NCI-H748 (cell line): ENCODE results near the gene PTCHD4.
"Not testable (repeated sequence)": the region's sequence is repeated elsewhere in the genome, so short reads cannot be mapped to it uniquely, and the experiment has no call there.

Experiments
- DNase-seq: peaks from one replicate; lab custom pipeline; 2025; ENCODE audit not compliant: unreplicated experiment; lab: John Stamatoyannopoulos, UW

Gene PTCHD4

DNA sequence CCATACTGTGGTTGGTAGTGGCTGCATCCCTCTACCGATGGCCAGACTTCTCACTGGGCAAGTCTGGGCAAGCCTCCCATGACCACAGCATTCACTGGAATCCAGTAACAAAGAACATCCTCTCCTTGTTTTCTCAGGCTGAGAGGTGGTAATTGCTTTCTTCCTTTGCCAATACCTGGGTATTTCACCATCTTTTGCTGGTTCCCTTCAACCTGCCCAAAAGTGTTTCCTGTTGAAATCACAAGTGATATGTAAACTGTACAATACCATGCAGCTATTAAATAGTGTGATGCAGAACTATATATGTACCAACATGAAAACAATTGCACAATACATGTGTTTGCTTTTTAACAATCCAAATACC lies at the start of gene PTCHD4:
Gene PTCHD4, minus strand, starts transcription at position 55 of the 364 bp plus-strand sequence. CDS start 42,240 bp downstream, outside the sequence.
- peak; percentile 99 for DNase-seq

DNA sequence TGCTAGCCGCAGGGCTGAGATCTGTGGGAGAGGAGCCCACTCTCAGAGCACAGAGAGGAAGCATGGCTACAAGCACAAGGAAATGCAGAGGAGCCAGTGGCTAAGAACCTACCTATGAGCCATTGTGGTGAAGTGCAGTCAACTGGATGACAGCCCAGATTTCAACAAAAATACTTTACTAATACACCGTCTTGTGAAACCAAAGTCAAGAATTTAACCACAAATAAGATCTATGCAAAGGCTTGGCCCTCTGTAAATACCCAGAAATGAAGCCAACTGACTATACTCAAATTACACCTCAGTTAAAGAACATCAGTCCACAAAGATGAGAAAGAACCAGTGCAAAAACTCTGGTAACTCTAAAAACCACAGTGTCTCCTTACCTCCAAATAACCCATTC lies 40.1 kb upstream of the PTCHD4 start:
- DNase-seq, result no peak

GRCh38 chr6:48150701-48151100 lies 39.7 kb upstream of the PTCHD4 start:
- DNase-seq, result no peak

DNA sequence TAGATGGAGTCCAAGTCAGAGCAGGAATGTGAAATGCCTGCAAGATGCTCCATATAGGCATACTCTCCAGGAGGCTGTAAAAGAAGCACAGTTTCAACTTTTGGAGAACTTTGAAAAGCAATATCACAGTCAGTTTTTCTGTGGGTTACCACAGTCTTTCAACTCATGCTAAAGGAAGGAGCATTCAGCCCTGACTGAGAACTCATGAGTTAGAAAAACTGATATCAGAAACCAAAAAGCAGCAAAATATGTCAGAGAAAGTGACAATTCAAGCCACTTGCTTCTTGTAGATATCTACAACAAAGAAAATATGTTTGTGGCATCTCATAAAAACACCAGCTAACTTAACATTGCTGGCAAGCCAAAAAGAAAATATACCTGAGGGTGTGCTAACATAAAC lies 36.1 kb upstream of the PTCHD4 start:
- no peak for DNase-seq

- no peak for DNase-seq
These were observed 33.0 kb upstream of the PTCHD4 start for GRCh38 chr6:48144021-48144420.

DNA sequence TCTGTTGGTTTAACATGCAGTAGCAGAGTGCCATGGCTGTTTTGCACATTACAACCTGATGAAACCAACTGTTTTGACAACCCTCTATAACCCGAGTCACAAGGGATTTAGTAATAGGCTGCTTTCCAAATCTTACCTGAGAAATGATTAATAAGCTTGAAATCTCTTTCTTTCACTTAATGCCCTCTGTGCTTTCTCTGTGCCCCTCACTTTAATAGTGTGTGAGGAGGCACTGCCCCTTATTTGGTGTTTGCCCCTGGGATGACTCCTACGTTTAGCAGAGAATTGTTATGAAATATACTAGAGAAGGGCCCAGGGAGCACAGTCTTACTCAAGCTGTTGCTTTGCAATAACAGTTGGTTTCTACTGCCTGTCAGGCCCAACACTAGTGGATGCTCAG lies 31.0 kb upstream of the PTCHD4 start:
- no peak for DNase-seq

DNA sequence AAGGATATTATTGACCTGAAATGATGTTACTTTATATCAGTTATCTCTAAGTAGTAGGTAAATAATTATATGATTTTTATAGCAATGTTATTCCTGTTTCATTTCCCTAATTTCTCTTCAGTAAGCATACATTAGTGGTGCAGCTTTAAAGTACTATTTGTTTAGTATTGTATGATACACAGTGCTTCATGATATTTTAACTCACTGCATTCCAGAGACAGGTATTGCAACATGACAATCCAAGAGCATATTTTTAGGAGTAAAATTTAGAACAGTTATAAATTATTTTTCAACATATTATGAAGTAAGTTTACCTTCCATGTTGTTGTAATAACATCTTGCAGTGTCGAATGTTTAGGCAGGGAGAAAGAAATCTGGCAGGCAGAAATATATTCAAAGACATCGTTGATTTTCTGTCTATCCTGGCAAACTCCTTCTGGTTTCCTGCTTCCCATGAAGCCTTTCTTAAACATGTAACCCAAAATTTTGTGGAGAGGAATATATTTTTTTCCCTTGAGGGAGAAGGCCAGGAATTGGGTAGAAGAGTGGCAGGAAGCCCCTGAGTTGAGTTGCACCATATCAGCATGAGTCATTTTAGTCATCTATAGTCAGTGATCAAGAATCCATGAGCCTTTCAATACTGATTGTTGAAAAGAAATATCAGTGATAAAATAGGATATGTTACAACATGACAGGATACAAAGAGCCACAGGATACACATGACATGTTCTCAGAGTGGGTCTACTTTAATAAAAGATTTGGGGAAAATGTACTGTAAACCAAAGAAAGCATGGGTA lies 29.0 kb upstream of the PTCHD4 start:
- DNase-seq, result no peak

GRCh38 chr6:48136856-48137255 lies 25.9 kb upstream of the PTCHD4 start:
- no peak for DNase-seq

DNA sequence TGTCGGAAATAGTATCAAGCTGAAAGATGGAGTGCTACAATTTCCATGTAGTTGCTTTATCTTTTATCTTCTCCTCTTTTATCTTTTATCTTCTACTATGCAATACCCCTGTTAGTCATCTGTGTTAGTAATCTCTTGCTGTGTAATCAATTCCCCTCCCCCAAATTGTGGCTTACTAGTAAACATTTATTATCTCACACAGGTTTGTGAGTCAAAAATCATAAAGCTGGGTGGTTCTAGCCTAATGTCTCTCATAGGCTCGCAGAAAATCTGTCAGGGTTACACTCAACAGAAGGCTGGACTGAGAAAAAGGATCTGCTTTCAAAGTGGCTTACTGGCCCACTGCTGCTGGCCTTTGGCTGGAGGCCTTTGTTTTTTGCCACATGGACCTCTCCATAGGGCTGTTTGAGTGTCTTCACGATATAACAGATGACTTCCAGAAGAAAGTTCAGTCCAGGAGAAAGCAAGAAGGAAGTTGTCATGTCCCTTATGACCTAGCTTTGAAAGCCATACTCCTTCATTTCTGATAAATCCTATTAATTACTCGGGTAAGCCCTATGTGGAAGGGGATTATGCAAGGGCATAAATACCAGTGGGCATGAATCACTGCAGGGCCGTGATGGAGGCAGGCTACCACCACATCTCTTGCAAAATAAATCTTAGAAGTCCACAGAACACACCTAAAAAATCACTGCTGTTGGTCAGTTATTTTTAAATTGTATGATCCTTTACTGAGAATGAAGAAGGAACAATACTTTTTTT lies 24.5 kb upstream of the PTCHD4 start:
- DNase-seq, result no peak

GRCh38 chr6:48134246-48134645 lies 23.2 kb upstream of the PTCHD4 start:
- no peak for DNase-seq

GRCh38 chr6:48123601-48124000 lies 12.6 kb upstream of the PTCHD4 start:
- DNase-seq, result no peak

GRCh38 chr6:48121983-48122749 lies 11.2 kb upstream of the PTCHD4 start:
- not testable (repeated sequence) for DNase-seq

DNA sequence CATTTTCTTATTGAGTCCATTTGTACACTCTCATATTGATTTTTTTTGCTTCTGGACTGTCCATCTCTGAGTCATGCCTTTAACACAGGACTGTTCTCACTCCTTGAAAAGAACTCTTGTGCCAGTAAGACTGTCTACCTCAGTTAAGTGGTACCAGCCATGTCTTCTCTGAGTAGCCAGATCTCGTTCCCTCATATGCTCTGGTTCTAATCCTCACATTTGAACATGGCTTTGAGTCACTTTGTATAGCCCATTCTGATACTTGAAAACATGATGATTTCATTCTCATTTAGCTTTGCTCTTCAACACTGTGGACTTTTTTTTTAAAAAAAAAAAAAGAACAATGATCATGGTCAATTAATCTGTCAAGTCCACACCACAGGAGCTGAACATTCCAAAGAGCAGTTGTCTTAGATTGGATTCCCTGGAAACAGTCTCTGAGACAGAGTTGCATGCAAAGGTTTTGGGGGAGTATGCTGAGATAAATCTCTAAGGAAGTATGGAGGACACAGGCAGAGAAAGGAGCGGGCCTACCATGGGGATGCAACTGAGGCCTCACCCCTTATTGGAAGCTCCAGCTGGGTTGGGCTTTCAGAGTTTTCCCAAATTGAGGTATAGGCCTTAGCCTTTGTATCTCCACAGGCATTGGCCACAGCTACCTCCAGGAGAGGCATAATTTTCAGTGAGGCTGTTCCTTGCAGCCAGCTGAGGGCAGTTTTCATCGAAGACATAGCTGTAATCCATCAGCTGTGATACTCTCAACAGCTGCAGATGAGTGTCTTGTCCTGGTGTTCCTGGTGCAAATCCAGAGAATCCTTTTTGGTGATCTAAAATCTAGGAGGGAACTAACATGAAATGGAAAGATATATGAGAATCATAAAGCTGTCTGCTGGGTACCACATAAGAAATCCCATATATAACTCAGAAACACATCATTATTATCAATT lies 6.0 kb upstream of the PTCHD4 start:
- no peak for DNase-seq

- no peak for DNase-seq
These were observed 2.1 kb upstream of the PTCHD4 start for GRCh38 chr6:48113130-48113529.

- peak; percentile 99 for DNase-seq
These were observed 578 bp upstream of the PTCHD4 start for GRCh38 chr6:48111575-48111974.

DNA sequence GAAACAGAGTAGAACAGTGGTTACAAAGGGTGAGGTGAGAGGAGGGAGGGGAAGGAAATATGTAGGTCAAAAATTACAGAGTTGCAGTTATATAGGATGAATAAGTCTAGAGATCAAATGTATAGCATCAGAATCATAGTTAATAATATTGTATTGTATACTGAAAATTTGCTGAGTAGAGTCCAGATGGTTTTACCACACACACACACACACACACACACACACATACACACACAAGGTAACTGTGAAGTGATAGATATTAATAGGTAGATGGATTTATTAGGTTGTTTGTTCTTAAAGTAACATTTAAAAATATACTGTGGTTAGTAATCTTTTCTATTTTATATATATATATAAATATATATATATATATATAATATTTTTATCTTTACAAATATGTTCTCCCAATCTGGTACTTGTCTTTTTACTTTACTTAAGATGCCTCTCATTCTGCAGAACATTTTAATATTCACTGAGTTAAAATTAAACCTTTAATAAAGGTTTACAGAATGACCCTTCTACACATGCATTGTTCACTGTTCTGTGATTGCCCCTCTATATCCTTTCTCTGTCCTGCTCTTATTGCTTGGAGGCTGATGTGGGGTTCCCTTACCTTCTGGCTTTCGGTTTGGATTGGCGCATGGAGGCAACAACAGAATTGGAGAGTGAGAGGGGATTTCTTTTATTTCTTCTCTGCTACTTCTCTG lies 408 bp downstream of the PTCHD4 start:
- peak; percentile 57 for DNase-seq

- DNase-seq, result peak; percentile 81
These were observed 1.1 kb downstream of the PTCHD4 start for GRCh38 chr6:48109944-48110343.

GRCh38 chr6:48102476-48103195 lies 8.4 kb downstream of the PTCHD4 start:
- peak; percentile 30 for DNase-seq

DNA sequence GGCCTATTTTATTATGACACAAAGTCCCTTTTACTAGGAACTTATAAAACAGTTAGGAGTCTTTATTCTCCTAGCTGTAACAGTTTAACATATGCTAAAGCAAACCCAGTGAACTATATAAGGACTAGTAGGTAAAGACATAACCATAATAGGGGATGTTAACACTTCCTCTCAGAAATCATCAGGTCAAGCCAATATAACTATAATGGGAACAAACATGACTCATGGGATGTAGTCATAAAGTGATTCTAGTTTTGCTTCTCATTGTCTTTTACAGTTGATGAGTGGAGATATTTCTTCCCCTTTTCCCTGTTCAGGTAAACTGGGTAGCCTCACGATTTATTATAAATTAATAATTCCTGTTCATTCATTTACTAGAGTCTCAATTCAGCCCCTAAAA lies 9.7 kb downstream of the PTCHD4 start:
- no peak for DNase-seq
